SK-N-SH (cell line): ENCODE data around the gene BAIAP3.

Experiments used
- NFIC ChIP-seq: IDR thresholded peaks from 2 replicates; pipeline ENCODE4 v1.4.0; 2012; ENCODE audit warnings: borderline replicate concordance
- PBX3 ChIP-seq: IDR thresholded peaks from 2 replicates; pipeline ENCODE4; 2012
- SMC3 ChIP-seq: IDR thresholded peaks from 2 replicates; pipeline ENCODE4 v1.6.1; 2012; ENCODE audit warnings: low read depth, low read length, improper control_type of control experiment
- TF ChIP-seq, protein P1 (sequence below): fragments of 200-600 bp; sonication (generic); IDR thresholded peaks from 2 replicates; pipeline ENCODE4 v1.6.1; 2017; ENCODE audit warnings: antibody characterized with exemption, mild to moderate bottlenecking, moderate library complexity

GRCh38 chr16:1325673-1326371, 7.6 kb upstream of the BAIAP3 start:
- TF ChIP-seq SMC3 (no peak), NFIC (no peak), PBX3 (no peak)
- TF ChIP-seq, protein P1, sequence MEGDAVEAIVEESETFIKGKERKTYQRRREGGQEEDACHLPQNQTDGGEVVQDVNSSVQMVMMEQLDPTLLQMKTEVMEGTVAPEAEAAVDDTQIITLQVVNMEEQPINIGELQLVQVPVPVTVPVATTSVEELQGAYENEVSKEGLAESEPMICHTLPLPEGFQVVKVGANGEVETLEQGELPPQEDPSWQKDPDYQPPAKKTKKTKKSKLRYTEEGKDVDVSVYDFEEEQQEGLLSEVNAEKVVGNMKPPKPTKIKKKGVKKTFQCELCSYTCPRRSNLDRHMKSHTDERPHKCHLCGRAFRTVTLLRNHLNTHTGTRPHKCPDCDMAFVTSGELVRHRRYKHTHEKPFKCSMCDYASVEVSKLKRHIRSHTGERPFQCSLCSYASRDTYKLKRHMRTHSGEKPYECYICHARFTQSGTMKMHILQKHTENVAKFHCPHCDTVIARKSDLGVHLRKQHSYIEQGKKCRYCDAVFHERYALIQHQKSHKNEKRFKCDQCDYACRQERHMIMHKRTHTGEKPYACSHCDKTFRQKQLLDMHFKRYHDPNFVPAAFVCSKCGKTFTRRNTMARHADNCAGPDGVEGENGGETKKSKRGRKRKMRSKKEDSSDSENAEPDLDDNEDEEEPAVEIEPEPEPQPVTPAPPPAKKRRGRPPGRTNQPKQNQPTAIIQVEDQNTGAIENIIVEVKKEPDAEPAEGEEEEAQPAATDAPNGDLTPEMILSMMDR: no peak
